ENCODE measurements around the gene PPP1R12B. TPM values are rescaled to one million over a fixed set of nuclear protein-coding genes. Genes with fewer than 3 reads are reported as not detected.

PPP1R12B gene
- total RNA-seq, 2 donors from 2014 or later = 18.2 to 33.0 TPM

- Histone ChIP-seq H3K4me1 (peaks cover 7% of the 10 kb centered on the region), H3K36me3 (replicated peaks in 1 of 2; ENCODE audit: insufficient read depth in 1 of 2, low read depth in 2 of 2) (no peaks in the 10 kb centered on the region), H3K27me3 (no peaks in the 10 kb centered on the region), H3K4me3 (no peak overlapping the region), H3K9me3 (no peaks in the 10 kb centered on the region), H3K27ac (no peak overlapping the region)
- no peak for TF ChIP-seq POLR2A (IDR thresholded peaks at IDR 0.05)
- TF ChIP-seq, protein P1, sequence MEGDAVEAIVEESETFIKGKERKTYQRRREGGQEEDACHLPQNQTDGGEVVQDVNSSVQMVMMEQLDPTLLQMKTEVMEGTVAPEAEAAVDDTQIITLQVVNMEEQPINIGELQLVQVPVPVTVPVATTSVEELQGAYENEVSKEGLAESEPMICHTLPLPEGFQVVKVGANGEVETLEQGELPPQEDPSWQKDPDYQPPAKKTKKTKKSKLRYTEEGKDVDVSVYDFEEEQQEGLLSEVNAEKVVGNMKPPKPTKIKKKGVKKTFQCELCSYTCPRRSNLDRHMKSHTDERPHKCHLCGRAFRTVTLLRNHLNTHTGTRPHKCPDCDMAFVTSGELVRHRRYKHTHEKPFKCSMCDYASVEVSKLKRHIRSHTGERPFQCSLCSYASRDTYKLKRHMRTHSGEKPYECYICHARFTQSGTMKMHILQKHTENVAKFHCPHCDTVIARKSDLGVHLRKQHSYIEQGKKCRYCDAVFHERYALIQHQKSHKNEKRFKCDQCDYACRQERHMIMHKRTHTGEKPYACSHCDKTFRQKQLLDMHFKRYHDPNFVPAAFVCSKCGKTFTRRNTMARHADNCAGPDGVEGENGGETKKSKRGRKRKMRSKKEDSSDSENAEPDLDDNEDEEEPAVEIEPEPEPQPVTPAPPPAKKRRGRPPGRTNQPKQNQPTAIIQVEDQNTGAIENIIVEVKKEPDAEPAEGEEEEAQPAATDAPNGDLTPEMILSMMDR (IDR thresholded peaks at IDR 0.05) = no peak
- no peak for DNase-seq
- ATAC-seq = no peak
- intact Hi-C loops (cut with DNase I) = no loop called here
Observed at GRCh38 chr1:202357506-202357905, 9.0 kb downstream of the PPP1R12B start.

GRCh38 chr1:202361224-202361623 lies 12.7 kb downstream of the PPP1R12B start:
- Histone ChIP-seq H3K27me3 (no peaks in the 10 kb centered on the region), H3K9me3 (no peaks in the 10 kb centered on the region), H3K27ac (no peak overlapping the region), H3K4me1 (peaks cover 5% of the 10 kb centered on the region), H3K36me3 (replicated peaks in 1 of 2; ENCODE audit: insufficient read depth in 1 of 2, low read depth in 2 of 2) (no peaks in the 10 kb centered on the region), H3K4me3 (no peak overlapping the region)
- WGBS, 2 donors = 97 to 98% methylated on average over 2 of the region's 2 CpGs
- TF ChIP-seq POLR2A (IDR thresholded peaks at IDR 0.05) = no peak
- TF ChIP-seq, protein P1 (IDR thresholded peaks at IDR 0.05) = no peak
- no peak for DNase-seq
- intact Hi-C loops (cut with DNase I) = no loop called here
- ATAC-seq = no peak

DNA sequence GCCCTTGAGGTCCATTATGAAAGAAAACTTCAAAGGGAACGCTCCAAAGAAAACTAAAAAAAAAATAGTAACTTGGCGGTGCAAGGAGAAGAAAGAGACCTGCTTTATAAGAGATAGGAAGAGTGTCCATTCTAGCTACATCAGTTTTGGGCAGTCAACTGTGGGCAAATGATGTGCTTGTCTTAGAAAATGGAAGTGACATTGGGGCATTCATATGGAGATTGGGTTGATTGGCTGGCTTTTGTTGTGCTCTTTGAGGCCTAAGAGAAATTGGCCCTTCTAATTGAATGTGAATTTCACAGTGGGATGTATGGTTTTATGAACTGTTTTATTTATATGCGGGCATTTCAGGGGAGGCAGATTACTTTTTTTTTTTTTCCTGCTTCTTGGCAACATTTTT lies 13.2 kb downstream of the PPP1R12B start:
- Histone ChIP-seq H3K4me1 (peaks cover 5% of the 10 kb centered on the region), H3K36me3 (replicated peaks in 1 of 2; ENCODE audit: insufficient read depth in 1 of 2, low read depth in 2 of 2) (no peaks in the 10 kb centered on the region), H3K9me3 (no peaks in the 10 kb centered on the region), H3K27me3 (no peaks in the 10 kb centered on the region), H3K4me3 (no peak overlapping the region), H3K27ac (no peak overlapping the region)
- DNase-seq = no peak
- TF ChIP-seq, protein P1 (IDR thresholded peaks at IDR 0.05) = no peak
- no peak for TF ChIP-seq POLR2A (IDR thresholded peaks at IDR 0.05)
- WGBS, 2 donors = 88 to 91% methylated on average over 3 of the region's 3 CpGs
- intact Hi-C loops (cut with DNase I) = no loop called here
- ATAC-seq = no peak

DNA sequence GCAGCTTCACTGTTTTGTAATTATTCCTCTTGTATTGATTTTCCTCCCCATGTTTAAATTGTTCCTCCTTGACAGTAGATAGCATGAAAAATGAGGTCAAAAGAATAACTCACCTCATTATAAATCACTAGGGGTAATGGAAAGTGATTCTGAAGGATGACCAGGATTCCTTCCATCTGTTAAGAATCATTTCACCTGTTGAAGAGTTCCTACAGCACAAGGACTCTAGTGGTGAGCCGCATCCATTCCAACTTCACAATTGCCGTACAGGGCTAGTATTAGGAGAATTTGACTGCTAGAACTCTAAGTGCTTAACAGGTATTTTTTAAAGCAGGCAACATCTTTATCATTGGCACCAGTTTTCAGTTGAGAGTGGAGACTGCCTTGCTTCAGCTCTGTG lies 13.7 kb downstream of the PPP1R12B start:
- peaks cover 5% of the 10 kb centered on the region for H3K4me1 ChIP-seq

More for the DNA sequence above, 13.7 kb downstream of the PPP1R12B start:
- Histone ChIP-seq H3K27ac (no peak overlapping the region), H3K36me3 (replicated peaks in 1 of 2; ENCODE audit: insufficient read depth in 1 of 2, low read depth in 2 of 2) (no peaks in the 10 kb centered on the region), H3K9me3 (no peaks in the 10 kb centered on the region), H3K27me3 (no peaks in the 10 kb centered on the region), H3K4me3 (no peak overlapping the region)
- 89 to 93% methylated on average over 2 of the region's 2 CpGs for WGBS, 2 donors
- TF ChIP-seq, protein P1 (IDR thresholded peaks at IDR 0.05) = no peak
- TF ChIP-seq POLR2A (IDR thresholded peaks at IDR 0.05) = no peak
- no peak for ATAC-seq
- no peak for DNase-seq
- intact Hi-C loops (cut with DNase I) = no loop called here

Data from body of pancreas (tissue), 4 donors.